ENCODE data around the gene CD160.

The CD160 gene

GRCh38 chr1:145729196-145729595 lies 9.9 kb downstream of the CD160 start:
- TF ChIP-seq CTCF (conservative IDR thresholded peaks at IDR 0.05; ENCODE audit: low read depth, low read length) = no peak
- no peak overlapping the region for H3K4me3 ChIP-seq (ENCODE audit: low read length)
- DNase-seq (ENCODE audit: low read depth) = no peak

- no peak for DNase-seq (ENCODE audit: low read depth)
- no peak for TF ChIP-seq CTCF (conservative IDR thresholded peaks at IDR 0.05; ENCODE audit: low read depth, low read length)
- H3K4me3 ChIP-seq (ENCODE audit: low read length) = no peak overlapping the region
Observed at GRCh38 chr1:145729666-145730436, 10.6 kb downstream of the CD160 start.

GRCh38 chr1:145730467-145730866 lies 11.2 kb downstream of the CD160 start:
- no peak for TF ChIP-seq CTCF (conservative IDR thresholded peaks at IDR 0.05; ENCODE audit: low read depth, low read length)
- no peak overlapping the region for H3K4me3 ChIP-seq (ENCODE audit: low read length)
- no peak for DNase-seq (ENCODE audit: low read depth)

GRCh38 chr1:145730900-145731299 lies 11.6 kb downstream of the CD160 start:
- no peak for DNase-seq (ENCODE audit: low read depth)

GRCh38 chr1:145736191-145736590 lies 16.9 kb downstream of the CD160 start:
- no peak overlapping the region for H3K4me3 ChIP-seq (ENCODE audit: low read length)
- no peak for TF ChIP-seq CTCF (conservative IDR thresholded peaks at IDR 0.05; ENCODE audit: low read depth, low read length)
- DNase-seq (ENCODE audit: low read depth) = no peak

More at GRCh38 chr1:145730900-145731299, 11.6 kb downstream of the CD160 start:
- TF ChIP-seq CTCF (conservative IDR thresholded peaks at IDR 0.05; ENCODE audit: low read depth, low read length) = no peak
- H3K4me3 ChIP-seq (ENCODE audit: low read length) = no peak overlapping the region

- no peak for TF ChIP-seq CTCF (conservative IDR thresholded peaks at IDR 0.05; ENCODE audit: low read depth, low read length)
- no peak for DNase-seq (ENCODE audit: low read depth)
- H3K4me3 ChIP-seq (ENCODE audit: low read length) = no peak overlapping the region
Observed at GRCh38 chr1:145740269-145740668, 21.0 kb downstream of the CD160 start.

All from retinal pigment epithelial cell (primary cell).